Measurements from ENCODE around the gene MVB12B. TPM values are rescaled to one million over a fixed set of nuclear protein-coding genes. Genes with fewer than 3 reads are reported as not detected.

The MVB12B gene
- total RNA-seq, 1 donor from 2014 or later = 12.8 TPM

DNA sequence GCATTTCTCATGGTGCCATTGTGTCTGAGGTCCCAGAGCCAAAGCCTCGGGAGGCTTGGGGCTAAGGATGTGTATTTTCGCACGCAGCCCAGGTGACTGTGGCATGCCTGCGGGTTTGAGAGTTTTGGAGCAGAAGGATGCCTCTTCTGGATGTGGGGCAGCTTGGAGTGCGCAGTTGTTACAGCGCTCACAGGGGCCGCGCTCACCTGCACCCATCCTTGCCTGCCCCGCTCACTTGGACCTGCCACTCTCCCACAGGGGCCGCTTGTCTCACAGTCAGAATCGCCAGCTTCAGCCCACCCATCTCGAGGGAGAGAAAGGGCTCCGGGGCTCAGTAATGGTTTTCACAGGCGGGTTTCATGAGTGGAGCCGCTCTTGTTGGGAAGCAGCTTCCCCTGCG is 132.9 kb downstream of the MVB12B start:
- no peak overlapping the region for H2AFZ ChIP-seq (ENCODE audit: low read depth, low read length)

DNA sequence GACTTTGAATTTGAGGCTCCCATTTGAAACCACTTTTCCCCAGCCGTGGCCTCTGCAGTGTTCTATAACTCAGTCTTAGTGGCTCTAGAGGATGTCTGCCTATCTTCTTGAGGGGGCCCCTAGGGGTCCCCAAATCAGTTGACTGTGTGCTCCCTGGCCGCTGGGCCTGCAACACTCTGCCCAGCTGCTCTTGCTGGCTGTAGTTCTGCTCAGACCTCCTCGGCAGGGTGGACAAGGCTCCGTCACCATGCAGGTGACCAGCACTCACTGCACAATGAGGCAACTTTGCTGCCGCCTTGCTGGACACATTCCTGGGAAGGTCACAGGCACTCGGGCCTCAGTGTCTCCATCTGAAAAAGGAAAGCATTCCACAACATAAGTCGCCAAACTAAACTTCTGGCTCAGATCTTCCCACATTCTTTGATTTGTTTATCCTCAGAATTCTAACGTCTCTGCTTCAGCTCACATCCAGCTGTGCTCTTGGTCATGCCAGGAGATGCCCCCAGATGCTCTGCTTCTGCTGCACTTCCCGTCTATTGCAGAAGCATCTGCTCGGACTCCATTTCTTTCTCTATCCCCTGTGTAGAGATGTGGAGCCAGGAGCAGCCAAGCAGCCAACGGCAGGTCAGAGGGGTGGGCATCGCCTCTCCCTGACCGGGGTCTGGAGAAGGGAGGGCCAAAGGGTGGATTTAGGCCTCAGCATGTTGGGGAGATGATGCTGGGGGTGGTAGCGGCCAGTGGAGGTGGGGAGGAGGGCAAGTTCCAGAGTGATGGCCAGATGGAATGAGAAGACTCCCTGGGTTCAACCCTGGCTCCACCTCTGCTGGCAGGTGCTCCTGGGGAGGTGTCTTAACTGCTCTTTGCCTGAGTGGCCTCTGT is 133.6 kb downstream of the MVB12B start:
- H3K4me1 Mint-ChIP-seq (ENCODE audit: low read depth, unreplicated experiment) = no peaks in the 10 kb centered on the region
- H3K79me2 ChIP-seq (ENCODE audit: insufficient read depth, low read length) = no peaks in the 10 kb centered on the region
- no peaks in the 10 kb centered on the region for H3K9me3 ChIP-seq (ENCODE audit: insufficient read depth, low read depth, low read length)
- peaks cover 12% of the 10 kb centered on the region for H3K36me3 Mint-ChIP-seq (ENCODE audit: low read depth, unreplicated experiment)
- no peak overlapping the region for H3K27ac ChIP-seq (ENCODE audit: low read depth, low read length)
- H3K4me3 ChIP-seq (ENCODE audit: insufficient read depth, low read depth, low read length) = no peak overlapping the region
- no peak overlapping the region for H3K4me3 Mint-ChIP-seq (ENCODE audit: unreplicated experiment)
- H3K4me1 ChIP-seq (ENCODE audit: insufficient read depth, low read length) = no peaks in the 10 kb centered on the region
- H3K27me3 ChIP-seq (ENCODE audit: insufficient read depth, low read length) = no peaks in the 10 kb centered on the region
- peaks cover 3% of the 10 kb centered on the region for H3K9me3 Mint-ChIP-seq (ENCODE audit: unreplicated experiment)
- H3K27me3 Mint-ChIP-seq (ENCODE audit: low read depth, unreplicated experiment) = peaks cover 3% of the 10 kb centered on the region
- DNase-seq (ENCODE audit: low read depth) = no peak
- H3K4me2 ChIP-seq (ENCODE audit: low read length) = no peak overlapping the region
- FAIRE-seq = no peak
- H4K20me1 ChIP-seq (ENCODE audit: insufficient read depth, low read length) = no peaks in the 10 kb centered on the region
- no peak overlapping the region for H3K27ac Mint-ChIP-seq (ENCODE audit: unreplicated experiment)
- no peak overlapping the region for H3K9ac ChIP-seq (ENCODE audit: low read length)
- no peak overlapping the region for H2AFZ ChIP-seq (ENCODE audit: low read depth, low read length)
- H3K36me3 ChIP-seq (ENCODE audit: insufficient read depth, low read length) = no peaks in the 10 kb centered on the region
- no peak for TF ChIP-seq EZH2 (IDR thresholded peaks at IDR 0.05; ENCODE audit: insufficient read depth, low read length)
- TF ChIP-seq, protein P1, sequence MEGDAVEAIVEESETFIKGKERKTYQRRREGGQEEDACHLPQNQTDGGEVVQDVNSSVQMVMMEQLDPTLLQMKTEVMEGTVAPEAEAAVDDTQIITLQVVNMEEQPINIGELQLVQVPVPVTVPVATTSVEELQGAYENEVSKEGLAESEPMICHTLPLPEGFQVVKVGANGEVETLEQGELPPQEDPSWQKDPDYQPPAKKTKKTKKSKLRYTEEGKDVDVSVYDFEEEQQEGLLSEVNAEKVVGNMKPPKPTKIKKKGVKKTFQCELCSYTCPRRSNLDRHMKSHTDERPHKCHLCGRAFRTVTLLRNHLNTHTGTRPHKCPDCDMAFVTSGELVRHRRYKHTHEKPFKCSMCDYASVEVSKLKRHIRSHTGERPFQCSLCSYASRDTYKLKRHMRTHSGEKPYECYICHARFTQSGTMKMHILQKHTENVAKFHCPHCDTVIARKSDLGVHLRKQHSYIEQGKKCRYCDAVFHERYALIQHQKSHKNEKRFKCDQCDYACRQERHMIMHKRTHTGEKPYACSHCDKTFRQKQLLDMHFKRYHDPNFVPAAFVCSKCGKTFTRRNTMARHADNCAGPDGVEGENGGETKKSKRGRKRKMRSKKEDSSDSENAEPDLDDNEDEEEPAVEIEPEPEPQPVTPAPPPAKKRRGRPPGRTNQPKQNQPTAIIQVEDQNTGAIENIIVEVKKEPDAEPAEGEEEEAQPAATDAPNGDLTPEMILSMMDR (IDR thresholded peaks at IDR 0.05; ENCODE audit: insufficient read depth, low read depth, low read length) = no peak

More for the DNA sequence above, 132.9 kb downstream of the MVB12B start:
- H3K4me3 ChIP-seq (ENCODE audit: insufficient read depth, low read depth, low read length) = no peak overlapping the region
- Mint-ChIP-seq H3K4me3 (ENCODE audit: unreplicated experiment) (no peak overlapping the region), H3K27ac (ENCODE audit: unreplicated experiment) (no peak overlapping the region), H3K9me3 (ENCODE audit: unreplicated experiment) (peaks cover 3% of the 10 kb centered on the region), H3K27me3 (ENCODE audit: low read depth, unreplicated experiment) (peaks cover 3% of the 10 kb centered on the region), H3K36me3 (ENCODE audit: low read depth, unreplicated experiment) (peaks cover 11% of the 10 kb centered on the region), H3K4me1 (ENCODE audit: low read depth, unreplicated experiment) (no peaks in the 10 kb centered on the region)
- no peak overlapping the region for H3K27ac ChIP-seq (ENCODE audit: low read depth, low read length)
- no peaks in the 10 kb centered on the region for H3K36me3 ChIP-seq (ENCODE audit: insufficient read depth, low read length)
- H3K27me3 ChIP-seq (ENCODE audit: insufficient read depth, low read length) = no peaks in the 10 kb centered on the region
- H3K9me3 ChIP-seq (ENCODE audit: insufficient read depth, low read depth, low read length) = no peaks in the 10 kb centered on the region
- no peak for TF ChIP-seq EZH2 (IDR thresholded peaks at IDR 0.05; ENCODE audit: insufficient read depth, low read length)
- TF ChIP-seq, protein P1 (IDR thresholded peaks at IDR 0.05; ENCODE audit: insufficient read depth, low read depth, low read length) = no peak
- no peak overlapping the region for H3K9ac ChIP-seq (ENCODE audit: low read length)
- FAIRE-seq = no peak
- H3K79me2 ChIP-seq (ENCODE audit: insufficient read depth, low read length) = no peaks in the 10 kb centered on the region
- DNase-seq (ENCODE audit: low read depth) = no peak
- H3K4me2 ChIP-seq (ENCODE audit: low read length) = no peak overlapping the region
- H3K4me1 ChIP-seq (ENCODE audit: insufficient read depth, low read length) = no peaks in the 10 kb centered on the region
- H4K20me1 ChIP-seq (ENCODE audit: insufficient read depth, low read length) = no peaks in the 10 kb centered on the region

DNA sequence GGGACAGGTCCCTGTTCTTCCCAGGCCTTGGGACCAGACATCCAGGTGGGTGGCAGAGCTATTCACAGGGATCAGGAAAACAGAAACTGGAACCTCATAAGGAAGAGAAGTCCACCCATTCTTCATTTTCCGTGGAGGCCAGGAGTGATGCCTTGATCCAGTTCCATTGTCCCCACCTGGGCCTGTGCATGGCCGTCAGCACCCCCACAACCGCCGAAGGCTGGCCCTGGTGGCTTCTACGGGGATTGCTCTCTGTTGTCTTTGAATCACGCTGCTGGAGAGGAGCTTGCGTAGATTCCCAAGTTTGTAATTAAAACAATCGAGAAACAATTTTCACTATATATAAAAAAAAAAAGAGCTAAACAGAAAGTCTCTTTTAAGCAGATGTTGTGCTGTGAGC is 134.4 kb downstream of the MVB12B start:
- no peaks in the 10 kb centered on the region for H3K4me1 Mint-ChIP-seq (ENCODE audit: low read depth, unreplicated experiment)
- Histone ChIP-seq H3K27me3 (ENCODE audit: insufficient read depth, low read length) (no peaks in the 10 kb centered on the region), H3K9ac (ENCODE audit: low read length) (no peak overlapping the region), H4K20me1 (ENCODE audit: insufficient read depth, low read length) (no peaks in the 10 kb centered on the region), H3K79me2 (ENCODE audit: insufficient read depth, low read length) (no peaks in the 10 kb centered on the region), H3K9me3 (ENCODE audit: insufficient read depth, low read depth, low read length) (no peaks in the 10 kb centered on the region), H3K4me1 (ENCODE audit: insufficient read depth, low read length) (no peaks in the 10 kb centered on the region), H3K4me2 (ENCODE audit: low read length) (no peak overlapping the region), H3K4me3 (ENCODE audit: insufficient read depth, low read depth, low read length) (no peak overlapping the region), H2AFZ (ENCODE audit: low read depth, low read length) (no peak overlapping the region), H3K36me3 (ENCODE audit: insufficient read depth, low read length) (no peaks in the 10 kb centered on the region), H3K27ac (ENCODE audit: low read depth, low read length) (no peak overlapping the region)
- FAIRE-seq = no peak
- no peak for DNase-seq (ENCODE audit: low read depth)
- no peak overlapping the region for H3K27ac Mint-ChIP-seq (ENCODE audit: unreplicated experiment)
- peaks cover 12% of the 10 kb centered on the region for H3K36me3 Mint-ChIP-seq (ENCODE audit: low read depth, unreplicated experiment)
- peaks cover 3% of the 10 kb centered on the region for H3K9me3 Mint-ChIP-seq (ENCODE audit: unreplicated experiment)
- TF ChIP-seq, protein P1 (IDR thresholded peaks at IDR 0.05; ENCODE audit: insufficient read depth, low read depth, low read length) = no peak
- TF ChIP-seq EZH2 (IDR thresholded peaks at IDR 0.05; ENCODE audit: insufficient read depth, low read length) = no peak
- H3K27me3 Mint-ChIP-seq (ENCODE audit: low read depth, unreplicated experiment) = peaks cover 3% of the 10 kb centered on the region
- H3K4me3 Mint-ChIP-seq (ENCODE audit: unreplicated experiment) = no peak overlapping the region

Data from astrocyte (in vitro differentiated cells and primary cell).